Tibial artery (tissue), 4 donors: ENCODE measurements around the gene TUT1.
A peak's percentile ranks its signal among the peaks of the same experiment; 100 is the strongest.
"Not testable (repeated sequence)": the region's sequence is repeated elsewhere in the genome, so short reads cannot be mapped to it uniquely, and the experiment has no call there.

Experiments used
- DNase-seq, 2 donors: peaks; one replicate each; pipeline ENCODE4 v3.0.0-alpha.2; 2019
- H3K27ac ChIP-seq, 2 donors: fragments of 200-600 bp; sonication (generic) in 1 of 2; 1 replicate in 1 of 2; 2 replicates in 1 of 2; pipeline ENCODE4 v1.5.1; 2018 to 2019; ENCODE audit warnings: mild to moderate bottlenecking in 1 of 2
- H3K27me3 ChIP-seq, 2 donors: fragments of 200-600 bp; sonication (generic) in 1 of 2; one replicate each; pipeline versions ENCODE4 v1.5.1 to v1.6.0; 2016 to 2019
- H3K36me3 ChIP-seq, 3 donors: fragments of 200-600 bp; sonication (generic) in 2 of 3; one replicate each; pipeline ENCODE4 v1.5.1; 2016 to 2019; ENCODE audit warnings: mild to moderate bottlenecking in 2 of 3
- H3K4me1 ChIP-seq, 4 donors: fragments of 200-600 bp; sonication (generic) in 2 of 4; 1 replicate in 3 of 4; 2 replicates in 1 of 4; pipeline ENCODE4 v1.5.1; 2016 to 2019
- H3K4me3 ChIP-seq, 2 donors: fragments of 200-600 bp; sonication (generic) in 1 of 2; 1 replicate in 1 of 2; 2 replicates in 1 of 2; pipeline ENCODE4 v1.5.1; 2018 to 2019; ENCODE audit warnings: mild to moderate bottlenecking in 2 of 2
- H3K9me3 ChIP-seq, 3 donors: fragments of 200-600 bp; sonication (generic) in 1 of 3; one replicate each; pipeline ENCODE4 v1.5.1; 2016 to 2019
- intact Hi-C: fragments of 100-400 bp; cut with DNase I; formaldehyde crosslinking; loops from one replicate; pipeline ENCODE4 v1.15.0; 2023; ENCODE audit warnings: low total_unique reads
- TF ChIP-seq, protein P1 (sequence below), 2 experiments: fragments of 200-600 bp in 1 of 2; fragments of 450-650 bp in 1 of 2; IDR thresholded peaks; one replicate each; pipeline ENCODE4 v1.5.1; 2017 to 2019; ENCODE audit warnings: antibody characterized with exemption in 2 of 2, mild to moderate bottlenecking in 1 of 2, moderate library complexity in 1 of 2

The TUT1 gene

DNA sequence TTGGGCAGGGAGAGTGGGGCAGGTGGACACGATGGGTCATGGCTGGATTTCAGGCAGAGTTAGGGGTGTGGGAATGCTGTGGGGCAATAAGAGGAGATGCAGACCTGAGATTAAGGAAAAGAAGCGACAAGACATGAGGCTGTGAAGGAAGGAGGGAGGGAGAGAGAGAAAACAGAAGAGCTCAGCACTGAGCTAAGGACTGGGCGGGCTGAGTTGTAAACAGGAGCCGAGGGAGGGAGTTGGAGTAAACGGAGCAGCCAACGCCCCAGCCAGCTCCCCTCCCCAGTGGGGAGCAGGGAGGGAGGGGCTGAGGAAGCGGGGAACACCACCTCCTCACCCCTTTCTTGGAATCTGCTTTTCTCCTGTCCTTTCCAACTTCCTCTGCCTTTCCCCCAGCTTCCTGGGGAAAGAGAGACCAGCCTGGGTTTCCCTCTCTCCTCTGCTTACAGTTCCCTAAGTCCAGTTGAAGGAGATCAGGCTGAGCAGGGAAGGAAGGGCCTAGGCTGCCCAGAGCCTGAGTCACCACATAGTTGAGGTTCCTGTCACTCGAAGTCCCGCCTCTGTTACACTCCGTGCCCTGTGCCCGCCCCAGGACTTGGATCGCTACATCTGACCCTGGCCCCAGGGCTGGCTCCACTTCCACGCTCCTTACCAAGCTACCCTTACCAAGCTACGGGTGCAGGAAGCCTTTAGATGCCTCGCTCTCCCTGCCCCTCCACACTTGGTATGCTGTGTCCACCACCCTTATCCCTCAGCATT is 38.1 kb downstream of the TUT1 start:
- peak; percentile 93 to 96 for DNase-seq
- Histone ChIP-seq H3K4me3 (peak overlapping the region; percentile 30 to 48), H3K27me3 (no peaks in the 10 kb centered on the region), H3K4me1 (peaks cover 0 to 92% (median 80%) of the 10 kb centered on the region in 4 donors), H3K36me3 (peaks cover 0 to 7% (median 0%) of the 10 kb centered on the region in 3 donors), H3K9me3 (no peaks in the 10 kb centered on the region), H3K27ac (peak overlapping the region; percentile 90 to 98)
- intact Hi-C loops: no loop called here
- TF ChIP-seq, protein P1, sequence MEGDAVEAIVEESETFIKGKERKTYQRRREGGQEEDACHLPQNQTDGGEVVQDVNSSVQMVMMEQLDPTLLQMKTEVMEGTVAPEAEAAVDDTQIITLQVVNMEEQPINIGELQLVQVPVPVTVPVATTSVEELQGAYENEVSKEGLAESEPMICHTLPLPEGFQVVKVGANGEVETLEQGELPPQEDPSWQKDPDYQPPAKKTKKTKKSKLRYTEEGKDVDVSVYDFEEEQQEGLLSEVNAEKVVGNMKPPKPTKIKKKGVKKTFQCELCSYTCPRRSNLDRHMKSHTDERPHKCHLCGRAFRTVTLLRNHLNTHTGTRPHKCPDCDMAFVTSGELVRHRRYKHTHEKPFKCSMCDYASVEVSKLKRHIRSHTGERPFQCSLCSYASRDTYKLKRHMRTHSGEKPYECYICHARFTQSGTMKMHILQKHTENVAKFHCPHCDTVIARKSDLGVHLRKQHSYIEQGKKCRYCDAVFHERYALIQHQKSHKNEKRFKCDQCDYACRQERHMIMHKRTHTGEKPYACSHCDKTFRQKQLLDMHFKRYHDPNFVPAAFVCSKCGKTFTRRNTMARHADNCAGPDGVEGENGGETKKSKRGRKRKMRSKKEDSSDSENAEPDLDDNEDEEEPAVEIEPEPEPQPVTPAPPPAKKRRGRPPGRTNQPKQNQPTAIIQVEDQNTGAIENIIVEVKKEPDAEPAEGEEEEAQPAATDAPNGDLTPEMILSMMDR (IDR thresholded peaks at IDR 0.05): no peak

DNA sequence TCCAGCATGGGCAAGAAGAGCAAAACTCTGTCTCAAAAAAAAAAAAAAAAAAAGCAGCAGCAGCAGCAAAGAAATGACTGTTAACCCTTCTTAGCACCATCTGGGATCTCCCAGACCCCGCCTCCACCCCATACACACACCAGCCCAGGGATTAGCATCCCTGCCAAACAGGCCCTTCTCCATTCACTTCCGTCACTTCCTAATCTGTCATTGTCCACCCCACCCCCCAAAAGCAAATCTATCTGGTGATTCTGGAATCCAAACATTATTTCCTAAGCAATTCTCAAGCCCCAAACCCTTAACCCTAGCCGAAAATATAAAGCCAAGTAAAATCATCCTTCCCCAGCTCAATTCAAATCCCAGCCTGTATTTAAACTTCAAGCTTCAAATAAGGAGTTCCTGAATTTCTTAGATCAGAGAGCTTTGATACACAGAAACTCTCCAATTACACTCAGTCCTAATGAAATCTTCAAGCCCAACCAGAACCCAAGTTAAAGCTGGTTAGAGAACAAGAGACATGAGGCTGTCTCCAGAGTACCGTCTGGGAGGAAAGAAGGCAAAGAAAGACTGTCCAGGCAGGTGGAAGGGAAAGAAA is 38.7 kb downstream of the TUT1 start:
- no peaks in the 10 kb centered on the region for H3K9me3 ChIP-seq
- peaks cover 0 to 97% (median 85%) of the 10 kb centered on the region in 4 donors for H3K4me1 ChIP-seq
- no peak for DNase-seq
- peak overlapping the region; percentile 30 to 48 for H3K4me3 ChIP-seq
- no peaks in the 10 kb centered on the region for H3K27me3 ChIP-seq
- TF ChIP-seq, protein P1 (IDR thresholded peaks at IDR 0.05): no peak
- H3K27ac ChIP-seq: peak overlapping the region; percentile 90 to 98
- H3K36me3 ChIP-seq: peaks cover 0 to under 1% (median 0%) of the 10 kb centered on the region in 3 donors
- intact Hi-C loops: no loop called here

DNA sequence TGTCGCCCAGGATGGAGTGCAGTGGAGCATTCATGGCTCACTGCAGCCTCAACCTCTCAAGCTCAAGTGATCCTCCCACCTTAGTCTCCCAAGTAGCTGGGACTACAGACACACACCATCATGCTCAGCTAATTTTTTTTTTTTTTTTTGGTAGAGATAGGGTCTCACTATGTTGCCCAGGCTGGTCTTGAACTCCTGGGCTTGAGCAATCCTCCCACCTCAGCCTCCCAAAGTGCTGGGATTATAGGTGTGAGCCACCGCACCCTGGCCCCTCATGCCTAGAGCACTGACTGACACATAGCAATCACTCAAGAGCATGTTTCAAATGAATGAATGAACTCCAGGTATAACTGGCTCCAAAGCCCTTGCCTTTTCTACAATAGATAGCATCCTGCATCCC is 40.8 kb downstream of the TUT1 start:
- H3K27me3 ChIP-seq, intact Hi-C loops, DNase-seq, H3K9me3 ChIP-seq, H3K36me3 ChIP-seq, H3K4me3 ChIP-seq: not testable (repeated sequence)
- peaks cover 0 to 82% (median 70%) of the 10 kb centered on the region in 4 donors for H3K4me1 ChIP-seq
- H3K27ac ChIP-seq: peak overlapping the region; percentile 90 to 98

DNA sequence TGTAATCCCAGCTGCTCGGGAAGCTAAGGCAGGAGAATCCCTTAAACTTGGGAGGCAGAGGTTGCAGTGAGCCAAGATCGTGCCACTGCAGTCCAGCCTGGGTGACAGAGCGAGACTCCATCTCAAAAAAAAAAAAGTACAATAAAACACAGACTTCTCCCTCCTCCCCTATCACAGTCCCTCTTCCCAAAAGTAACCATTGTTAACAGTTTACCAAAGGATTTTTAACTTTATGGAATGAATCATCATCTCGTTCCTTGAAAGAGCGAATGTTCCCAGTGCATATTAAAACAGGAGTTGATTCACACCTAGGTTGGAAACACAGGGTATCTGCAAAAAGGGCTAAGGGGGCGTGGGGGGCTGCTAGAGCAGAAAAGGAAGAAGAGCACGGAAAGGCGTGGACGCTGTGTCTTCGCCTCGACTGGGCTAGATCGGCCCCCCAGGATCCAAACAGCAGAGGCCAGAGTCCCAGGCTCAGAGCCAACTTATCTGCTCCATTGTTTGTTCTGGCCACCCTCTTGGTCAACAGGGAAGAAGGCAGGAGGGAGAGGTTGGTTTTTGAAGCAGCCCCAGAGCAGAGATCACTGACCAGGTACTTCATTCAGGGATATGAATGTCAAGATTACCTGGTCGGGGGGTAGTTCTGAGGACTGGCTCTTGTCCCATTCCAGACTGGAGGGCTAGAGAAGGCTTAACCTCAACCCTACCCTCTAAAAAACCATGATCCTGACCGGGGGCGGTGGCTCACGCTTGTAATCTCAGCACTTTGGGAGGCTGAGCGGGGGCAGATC is 42.6 kb downstream of the TUT1 start:
- H3K36me3 ChIP-seq: peaks cover 0 to 9% (median 0%) of the 10 kb centered on the region in 3 donors
- peak overlapping the region in 1 of 2 donors; percentile 86 for H3K4me3 ChIP-seq
- peak overlapping the region; percentile 98 for H3K27ac ChIP-seq
- H3K27me3 ChIP-seq: no peaks in the 10 kb centered on the region
- no peaks in the 10 kb centered on the region for H3K9me3 ChIP-seq
- peaks cover 0 to 76% (median 57%) of the 10 kb centered on the region in 4 donors for H3K4me1 ChIP-seq
- intact Hi-C loops: loop anchor here (10.0 kb wide), 1 partner anchor 46 kb away; the partner anchor contains the start of gene TUT1
- TF ChIP-seq, protein P1 (IDR thresholded peaks at IDR 0.05): no peak
- DNase-seq: peak in 1 of 2 donors; percentile 73

DNA sequence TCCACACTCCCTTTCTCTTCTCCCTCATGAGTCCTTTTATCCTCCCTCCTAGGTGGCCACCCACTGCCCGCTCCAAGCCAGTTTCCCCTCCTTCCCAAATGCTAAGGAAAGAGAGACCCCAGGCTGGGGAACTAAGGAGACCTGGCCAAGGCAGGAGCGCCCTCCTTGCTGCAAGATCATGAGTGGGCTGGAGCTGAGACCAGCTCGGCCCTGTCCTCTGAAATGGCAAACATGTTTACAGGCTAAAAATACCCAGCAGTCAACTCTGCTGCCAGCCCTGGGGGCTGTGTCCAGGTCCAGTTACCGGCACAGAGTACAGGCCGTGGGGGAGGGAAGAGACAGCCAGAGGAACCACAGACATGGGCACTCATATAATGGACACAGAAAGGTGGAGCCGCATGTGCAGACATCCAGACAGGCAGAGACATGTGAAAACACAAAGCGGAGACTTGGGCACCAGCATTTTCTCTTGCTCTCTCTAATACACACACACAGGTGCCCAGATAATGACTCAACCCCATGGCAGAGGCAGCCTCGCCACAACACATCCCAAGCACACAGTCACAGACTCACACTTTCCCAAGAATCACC is 43.5 kb downstream of the TUT1 start:
- Histone ChIP-seq H3K36me3 (peaks cover 0 to 9% (median 0%) of the 10 kb centered on the region in 3 donors), H3K4me1 (peaks cover 0 to 76% (median 57%) of the 10 kb centered on the region in 4 donors), H3K27me3 (no peaks in the 10 kb centered on the region), H3K27ac (peak overlapping the region; percentile 98), H3K9me3 (no peaks in the 10 kb centered on the region), H3K4me3 (peak overlapping the region; percentile 86 to 87)
- TF ChIP-seq, protein P1 (IDR thresholded peaks at IDR 0.05): no peak
- intact Hi-C loops: loop anchor here (10.0 kb wide), 1 partner anchor 47 kb away; the partner anchor contains the start of gene TUT1
- DNase-seq: peak; percentile 57 to 71
